Central memory CD4-positive, alpha-beta T cell (primary cell): ENCODE data around the gene PHKB.

Experiments
- DNase-seq: peaks from one replicate; pipeline ENCODE4 v3.0.0; 2022

PHKB gene

DNA sequence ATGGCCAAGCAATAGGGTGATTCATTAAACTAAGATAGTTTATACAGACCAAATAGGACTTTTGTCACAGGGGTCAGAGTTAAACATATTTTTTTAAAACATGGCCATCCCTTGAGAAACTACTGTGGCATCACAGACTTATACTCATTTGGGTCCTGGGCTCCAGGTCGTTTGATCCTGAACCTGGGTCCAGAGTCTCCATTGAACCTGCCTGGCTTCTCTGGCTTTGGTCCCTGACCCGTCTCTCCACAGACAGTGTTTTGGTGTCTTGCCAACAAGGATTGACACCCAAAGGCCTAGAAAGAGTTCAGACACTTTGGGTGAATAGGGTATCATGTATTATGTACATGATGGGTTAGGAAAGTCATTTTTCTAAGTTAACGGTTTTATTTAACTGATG, 236.7 kb downstream of the PHKB start:
- DNase-seq, result no peak

GRCh38 chr16:47699106-47699505, 238.0 kb downstream of the PHKB start:
- no peak for DNase-seq

DNA sequence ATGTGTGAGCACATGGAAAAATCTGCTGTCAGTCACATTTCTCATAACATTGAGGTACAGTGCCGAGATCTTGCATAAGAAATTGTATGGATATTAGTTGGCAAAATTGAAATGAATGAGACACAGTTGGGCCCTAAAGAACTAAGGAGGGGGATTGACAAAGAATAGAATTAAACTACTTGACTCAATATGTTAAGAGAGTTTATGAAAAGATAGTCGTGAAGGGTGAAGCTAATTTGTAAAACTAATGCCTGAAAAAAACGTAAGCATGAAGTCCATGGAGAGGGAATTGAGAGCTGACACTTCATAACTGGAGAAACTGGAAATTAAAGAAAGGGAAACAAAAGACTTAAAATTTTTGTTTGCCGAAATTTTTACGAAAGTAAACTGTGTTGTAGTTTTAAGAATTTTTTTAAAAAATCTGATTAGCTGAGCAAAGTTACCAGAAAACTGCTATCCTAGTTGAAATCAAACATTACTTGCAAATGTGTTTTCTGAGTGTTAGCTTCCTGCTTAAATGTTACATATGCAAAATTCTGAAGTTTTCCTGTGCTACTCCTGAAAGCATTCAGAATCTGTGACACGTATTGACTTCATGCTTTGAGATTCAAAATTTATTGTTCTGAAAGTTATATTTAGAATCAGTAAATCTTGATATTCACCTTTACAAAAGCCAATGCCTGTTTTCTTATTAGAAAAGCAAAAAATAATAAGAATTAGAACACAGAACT, 239.9 kb downstream of the PHKB start:
- no peak for DNase-seq

DNA sequence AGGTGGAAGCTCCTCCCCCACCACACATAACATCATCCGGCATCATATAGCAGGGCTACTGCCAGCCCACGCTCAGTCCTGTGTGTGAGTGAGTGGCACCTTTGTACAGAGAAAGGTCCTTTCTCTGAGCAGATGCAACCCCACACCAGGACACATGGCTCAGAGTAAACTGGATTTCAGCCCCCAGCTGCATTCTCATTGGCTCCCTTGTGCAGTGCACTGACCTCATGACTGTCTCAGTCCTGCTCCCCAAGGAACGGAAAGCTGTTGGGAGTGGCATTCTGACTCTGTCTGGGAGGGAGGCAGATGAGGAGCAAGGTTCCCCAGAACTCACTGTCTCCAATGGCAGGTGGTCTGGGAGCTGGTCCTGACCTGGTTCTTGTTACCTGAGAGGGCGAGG, 244.1 kb downstream of the PHKB start:
- no peak for DNase-seq

DNA sequence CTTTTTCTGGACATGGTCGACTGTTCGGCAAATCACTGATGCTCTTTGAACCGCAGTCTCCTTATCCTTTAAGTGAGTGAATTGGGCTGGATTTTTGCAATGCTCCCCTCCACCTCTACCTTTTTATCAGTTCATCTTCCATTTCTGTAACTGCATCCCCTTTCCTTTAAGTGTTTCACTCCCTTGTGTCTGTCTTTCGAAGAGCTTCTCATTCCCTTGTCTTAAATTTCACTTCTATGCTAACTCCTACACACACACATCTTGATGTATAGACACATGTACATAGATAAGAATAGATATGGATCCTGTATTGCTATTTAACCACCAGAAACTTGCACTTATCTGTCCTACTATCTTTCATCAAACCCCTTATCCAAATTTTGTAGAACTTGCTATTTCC, 250.7 kb downstream of the PHKB start:
- DNase-seq, result no peak

DNA sequence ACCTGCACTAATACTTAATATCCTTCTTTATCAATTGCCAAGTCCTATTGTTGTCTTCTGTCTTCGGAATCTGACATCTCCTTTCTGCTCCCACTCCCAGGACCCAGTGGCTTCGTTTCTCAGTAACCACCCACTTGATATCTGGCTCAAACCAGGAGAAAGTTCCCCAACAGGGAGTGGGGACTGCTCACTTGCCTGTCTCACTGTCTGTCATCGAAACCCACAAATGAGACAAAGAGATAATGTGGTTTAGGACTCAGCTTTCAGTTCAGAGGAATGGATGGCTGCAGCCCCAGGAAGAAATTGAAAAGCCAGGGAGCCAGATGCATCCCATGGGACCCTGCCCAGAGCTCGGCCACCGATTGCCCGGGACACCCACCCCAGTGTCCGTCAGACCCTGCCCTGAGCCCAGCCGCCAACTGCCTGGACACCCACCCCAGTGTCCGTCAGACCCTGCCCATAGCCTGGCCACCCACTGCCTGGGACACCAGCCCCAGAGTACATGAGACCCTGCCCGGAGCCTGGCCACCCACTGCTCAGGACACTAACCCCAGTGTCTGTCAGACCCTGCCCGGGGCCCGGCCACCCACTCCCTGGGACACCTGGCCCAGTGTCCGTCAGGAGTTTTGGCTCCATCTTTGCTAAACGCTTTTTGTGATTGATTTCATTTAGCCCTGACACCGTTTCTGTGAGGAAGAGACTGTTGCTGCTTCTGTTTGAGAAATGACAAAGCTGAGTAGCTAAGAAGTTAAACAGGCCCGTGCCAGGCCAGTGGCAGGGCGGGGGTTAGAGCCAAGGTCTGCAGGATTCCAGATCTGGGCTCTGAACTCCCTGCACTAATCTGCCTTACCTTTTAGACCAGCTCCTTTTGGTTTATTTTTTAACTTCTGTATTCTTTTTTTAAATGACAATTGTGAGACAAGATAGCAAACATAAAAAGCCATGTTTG, 251.4 kb downstream of the PHKB start:
- DNase-seq, result no peak

- DNase-seq, result no peak
Measured at GRCh38 chr16:47713225-47713595, 252.1 kb downstream of the PHKB start.

DNA sequence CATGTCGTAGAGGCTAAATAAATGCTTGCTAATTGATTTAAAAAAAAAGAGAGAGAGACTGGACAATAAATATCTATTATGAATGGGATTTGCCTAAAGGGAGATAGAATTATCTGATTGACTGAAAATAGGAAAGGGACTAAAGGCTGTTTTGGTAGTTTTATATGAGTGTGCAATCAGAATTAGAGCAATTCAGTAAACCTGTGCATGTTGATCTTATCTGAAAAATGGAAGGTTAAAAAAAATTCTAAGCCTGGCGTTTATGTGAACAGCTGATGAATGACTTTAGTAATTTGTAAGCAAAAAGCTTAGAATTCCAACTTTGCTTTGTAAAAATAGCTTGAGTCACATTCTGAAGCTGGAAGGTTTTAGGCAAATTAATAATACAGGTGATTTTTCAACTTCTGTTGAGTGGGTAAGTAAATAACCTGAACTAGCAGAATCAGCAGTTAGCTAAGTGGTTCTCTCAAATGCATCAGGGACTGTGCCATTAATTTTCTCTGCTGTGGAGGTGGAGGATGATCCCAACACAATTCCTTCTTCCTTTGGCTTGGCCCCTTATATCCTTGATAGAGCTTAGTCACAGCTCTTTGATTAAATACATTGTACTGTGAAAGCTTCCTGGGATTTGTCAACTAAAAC, 254.4 kb downstream of the PHKB start:
- DNase-seq, result no peak

- no peak for DNase-seq
Measured at GRCh38 chr16:47716571-47716970, 255.4 kb downstream of the PHKB start.

DNA sequence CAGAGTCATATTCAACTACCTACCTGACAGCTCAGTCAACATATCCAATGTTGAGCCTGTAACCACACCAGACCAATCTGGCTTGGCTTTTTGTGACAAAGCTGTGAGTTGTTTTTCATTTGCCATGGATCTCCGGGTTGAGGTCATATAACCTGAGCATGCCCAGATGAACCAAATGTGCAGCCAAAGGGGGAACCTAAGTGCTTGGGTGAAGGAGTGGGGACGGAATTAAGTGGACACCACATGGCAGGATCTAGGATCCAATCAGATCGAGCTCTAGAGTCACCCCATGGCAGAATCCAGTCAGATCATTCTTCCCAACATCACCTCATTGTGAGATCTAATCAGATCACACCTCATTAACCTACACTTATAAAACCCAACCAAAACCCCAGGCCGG, 258.6 kb downstream of the PHKB start:
- no peak for DNase-seq

DNA sequence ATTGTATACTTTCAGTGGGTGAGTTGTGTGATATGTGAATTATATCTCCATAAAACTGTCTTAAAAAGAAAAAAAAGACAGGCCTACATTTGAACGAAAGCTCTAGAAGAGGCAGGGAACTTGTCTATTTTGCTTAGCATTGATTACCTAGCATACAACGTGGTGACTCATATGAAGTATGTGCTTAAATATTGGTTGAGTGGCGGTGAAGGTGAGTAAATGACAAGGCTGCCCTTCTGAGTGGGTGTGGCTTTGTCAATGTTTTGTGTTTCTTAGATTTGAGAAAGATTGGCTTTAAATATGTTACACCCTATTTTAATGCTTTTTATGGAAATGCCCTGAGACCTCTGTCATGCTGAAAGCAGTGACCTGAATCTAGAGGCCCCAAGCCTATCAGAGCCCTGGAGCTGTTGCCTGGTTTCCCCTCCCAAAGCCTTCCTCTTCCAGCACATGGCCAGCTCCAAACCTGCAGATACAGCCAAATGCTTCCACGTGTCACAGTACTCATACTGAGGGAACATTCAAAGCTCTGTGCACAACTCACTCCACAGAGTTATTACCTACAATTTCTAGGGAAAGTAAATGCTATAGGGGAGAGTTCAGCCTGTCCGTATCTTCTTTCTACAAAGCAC, 260.0 kb downstream of the PHKB start:
- DNase-seq, result no peak

DNA sequence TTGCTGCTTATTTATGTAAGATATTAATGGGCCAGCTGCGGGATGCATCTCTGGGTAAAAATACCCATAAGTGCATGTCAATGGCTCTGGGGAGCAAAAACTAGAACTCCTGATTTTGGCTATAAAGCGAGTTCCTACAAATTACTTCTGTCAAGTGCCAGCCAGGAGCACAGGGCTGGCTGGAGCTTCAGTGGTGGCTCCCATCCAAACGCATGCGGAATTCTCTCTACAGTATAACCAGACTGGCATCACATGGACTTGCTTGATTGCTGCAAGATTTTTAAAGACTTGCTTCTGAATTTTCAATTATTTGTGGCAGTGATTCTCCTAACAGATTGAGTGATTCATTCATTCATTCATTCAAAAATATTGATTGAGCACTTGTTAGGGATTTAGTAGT, 260.9 kb downstream of the PHKB start:
- no peak for DNase-seq

GRCh38 chr16:47724115-47724785, 263.1 kb downstream of the PHKB start:
- DNase-seq, result no peak

DNA sequence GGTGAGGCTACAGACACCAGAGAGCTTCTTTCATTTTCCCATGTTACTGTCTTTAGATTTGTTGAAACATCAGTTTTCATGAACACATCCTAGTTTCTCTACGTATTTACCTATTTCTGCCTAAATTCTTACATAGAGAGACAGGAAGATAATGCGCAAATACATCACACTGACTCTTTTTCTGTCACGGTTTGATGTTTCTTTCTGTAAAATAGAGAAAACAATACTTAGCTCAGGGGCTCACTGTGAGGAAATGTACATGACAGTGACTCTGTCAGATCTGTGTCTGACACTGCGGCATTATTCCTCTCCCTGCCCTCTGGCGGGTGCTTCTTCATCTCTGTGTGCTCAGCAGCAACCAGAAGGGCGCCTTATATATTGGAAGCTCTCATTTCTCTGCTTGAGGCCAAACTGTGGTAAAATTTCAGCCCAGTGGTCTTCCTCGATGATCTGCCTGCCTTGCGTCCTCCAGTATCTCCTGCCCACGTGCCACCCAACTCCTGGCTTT, 264.1 kb downstream of the PHKB start:
- DNase-seq, result no peak

DNA sequence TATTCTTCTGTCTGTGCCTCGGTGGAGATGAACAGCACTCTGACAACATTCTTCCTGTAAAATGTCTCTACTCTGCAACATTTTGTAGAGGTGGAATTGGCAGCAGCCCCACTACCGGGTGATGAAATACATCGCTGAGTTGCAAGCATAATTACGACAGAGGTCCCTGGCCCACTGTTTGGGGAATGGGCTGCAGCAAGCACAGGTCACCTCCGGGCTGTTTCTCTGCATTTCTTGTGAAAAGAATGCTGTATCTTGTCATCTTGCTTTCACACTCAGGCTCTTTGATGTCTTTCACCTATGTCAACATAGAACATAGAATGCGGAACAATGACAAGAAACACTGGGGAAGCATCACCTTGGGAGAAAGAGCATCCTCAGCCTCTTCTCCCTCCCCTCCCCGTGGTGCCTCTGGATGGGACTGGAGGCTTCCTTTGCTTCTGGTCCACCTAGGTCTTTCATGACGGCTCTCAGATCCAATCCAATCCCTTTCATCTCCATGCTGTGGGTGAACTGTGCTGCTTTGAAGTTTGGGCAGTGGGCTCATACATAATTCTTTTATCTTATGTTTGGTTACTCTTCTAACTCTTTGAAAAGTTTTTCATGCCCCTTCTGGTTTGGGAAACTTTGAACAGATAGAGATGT, 265.0 kb downstream of the PHKB start:
- no peak for DNase-seq

- no peak for DNase-seq
Measured at GRCh38 chr16:47727131-47727530, 266.0 kb downstream of the PHKB start.

GRCh38 chr16:47728205-47728604, 267.1 kb downstream of the PHKB start:
- DNase-seq, result no peak

DNA sequence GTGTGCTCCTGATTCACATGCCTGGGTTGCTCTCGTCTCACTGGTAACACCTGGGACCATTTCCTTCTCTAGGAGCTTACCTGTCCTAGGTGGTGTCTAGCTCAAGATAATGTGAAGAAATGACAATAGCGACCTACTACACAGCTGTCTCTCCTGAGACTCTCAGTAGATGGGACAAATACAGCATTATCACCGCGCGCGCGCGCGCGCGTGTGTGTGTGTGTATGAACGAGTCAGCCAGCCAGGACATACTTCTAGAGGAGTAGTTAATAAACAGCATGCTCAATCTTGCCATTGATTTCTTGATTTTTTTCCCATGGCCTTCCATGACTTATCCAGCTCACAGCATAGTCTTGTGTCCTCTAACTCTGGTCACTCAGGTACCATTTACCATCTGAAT, 268.6 kb downstream of the PHKB start:
- no peak for DNase-seq

DNA sequence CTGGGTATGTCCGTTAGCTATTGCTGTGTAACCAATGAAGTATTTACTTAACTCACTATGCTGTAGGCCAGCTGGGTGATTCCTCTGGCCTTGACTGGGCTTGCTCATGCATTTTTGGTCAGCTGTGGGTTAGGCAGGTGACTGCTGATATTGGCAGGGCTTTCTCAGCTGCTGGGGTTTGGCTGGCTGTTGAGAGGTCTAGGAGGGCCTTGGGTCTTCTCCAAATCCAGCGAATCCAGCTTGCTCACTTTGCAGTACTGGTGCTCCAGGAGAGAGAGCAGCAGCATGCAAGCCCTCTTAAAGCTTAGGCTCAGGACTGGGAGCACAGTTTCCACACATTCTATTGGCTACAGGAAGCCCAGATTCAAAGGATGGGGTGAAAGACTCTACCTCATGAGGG, 270.1 kb downstream of the PHKB start:
- no peak for DNase-seq

DNA sequence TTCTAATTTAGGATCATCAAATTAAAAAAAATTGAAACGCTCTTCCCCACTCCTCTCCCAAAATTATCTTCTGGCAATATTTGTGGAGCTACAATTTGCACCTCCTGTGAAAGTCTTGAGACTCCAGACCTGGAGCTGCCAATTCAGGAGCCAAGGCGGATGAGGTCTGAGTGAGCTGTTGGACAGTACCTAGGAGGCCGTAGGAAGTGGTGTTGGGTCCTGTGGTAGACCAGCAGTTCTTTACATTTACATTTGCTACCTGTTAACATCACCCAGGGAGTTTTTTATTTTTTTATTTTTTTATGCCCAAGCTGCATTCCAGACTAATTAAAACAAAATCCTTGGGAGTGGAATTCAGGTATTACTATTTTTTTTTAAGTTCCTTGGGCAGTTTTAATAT, 271.0 kb downstream of the PHKB start:
- DNase-seq, result no peak

GRCh38 chr16:47732523-47733111, 271.5 kb downstream of the PHKB start:
- DNase-seq, result no peak
